HCT116 (cell line): ENCODE measurements around the gene PAX6. TPM values are rescaled to one million over a fixed set of nuclear protein-coding genes. Genes with fewer than 3 reads are reported as not detected.

Experiments
- ATAC-seq: fragments of 200-7000 bp; cut with Tn5 transposase; 2 replicates; pipeline ENCODE4 v1.9.1; 2020; ENCODE audit warnings: mild to moderate bottlenecking, moderate library complexity
- BruUV-seq: library from RNA; stranded (reverse); fragments of 400-500 nt; replicated peaks from 2 replicates; lab custom pipeline; 2021; lab: Mats Ljungman, UMichigan
- CTCF ChIA-PET: fragments of 300-600 bp; sonication (Branson Sonifier 250); formaldehyde crosslinking; loops from one replicate; lab custom pipeline; 2021; ENCODE audit warnings: antibody characterized with exemption; lab: Charles Lee
- POLR2A ChIA-PET: fragments of 300-600, 350-600 bp; sonication (Branson Sonifier 250); formaldehyde crosslinking; loops from one replicate; lab custom pipeline; 2021; ENCODE audit warnings: antibody characterized with exemption; lab: Charles Lee
- RAD21 ChIA-PET, 2 experiments: fragments of 300-600 bp; sonication (Branson Sonifier 250); formaldehyde crosslinking; loops; one replicate each; lab custom pipeline; 2023; ENCODE audit warnings: low total read pairs in 2 of 2; ENCODE audit not compliant: uncharacterized antibody in 2 of 2, unreplicated experiment in 2 of 2, low non-redundant PET in 1 of 2; lab: Charles Lee
- DNase-seq: peaks from one replicate; pipeline ENCODE4 v3.0.0-alpha.2; 2010; ENCODE audit warnings: low read depth, low spot score
- H2AFZ ChIP-seq: fragments of 200-600 bp; shearing (Covaris generic), sonication (generic); 2 replicates; pipeline ENCODE4 v1.6.1; 2017; ENCODE audit warnings: low read depth, mixed run types, mixed read lengths, antibody characterized with exemption, low read length; ENCODE audit not compliant: poor library complexity, severe bottlenecking
- H3K27ac ChIP-seq: 2 replicates; pipeline ENCODE4 v1.5.1; 2012; ENCODE audit warnings: low read depth, low read length
- H3K27me3 ChIP-seq: fragments of 200-600 bp; sonication (generic); 2 replicates; pipeline ENCODE4 v1.6.1; 2016; ENCODE audit warnings: mixed run types, low read length, mixed read lengths; ENCODE audit not compliant: insufficient read depth
- H3K36me3 ChIP-seq, 2 experiments: fragments of 200-500 bp in 1 of 2; fragments of 200-600 bp in 1 of 2; sonication (Bioruptor generic) in 1 of 2; sonication (generic) in 1 of 2; 2 replicates each; pipeline versions ENCODE4 v1.5.1 to v1.6.1; 2014 to 2016; ENCODE audit warnings: low read length in 2 of 2, inconsistent platforms in 1 of 2, mixed read lengths in 1 of 2, mixed run types in 1 of 2; ENCODE audit not compliant: insufficient read depth in 2 of 2, control insufficient read depth in 1 of 2
- H3K4me1 ChIP-seq, 2 experiments: fragments of 200-600 bp in 1 of 2; sonication (generic) in 1 of 2; 2 replicates each; pipeline versions ENCODE4 v1.5.1 to v1.6.1; 2012 to 2017; ENCODE audit warnings: low read length in 2 of 2, inconsistent platforms in 1 of 2, mild to moderate bottlenecking in 1 of 2, mixed read lengths in 1 of 2, mixed run types in 1 of 2, moderate library complexity in 1 of 2; ENCODE audit not compliant: insufficient read depth in 2 of 2, control insufficient read depth in 1 of 2
- H3K4me2 ChIP-seq: fragments of 200-600 bp; sonication (generic); 2 replicates; pipeline ENCODE4 v1.6.1; 2017; ENCODE audit warnings: mixed run types, low read length, mixed read lengths
- H3K4me3 ChIP-seq, 2 experiments: fragments of 200-600 bp in 1 of 2; sonication (generic) in 1 of 2; replicated peaks in 1 of 2; 2 replicates each; pipeline ENCODE4 v1.5.1; 2011 to 2016; ENCODE audit warnings: low read length in 2 of 2, control low read depth in 1 of 2, low read depth in 1 of 2, mild to moderate bottlenecking in 1 of 2, mixed read lengths in 1 of 2, mixed run types in 1 of 2
- H3K79me2 ChIP-seq: fragments of 200-600 bp; sonication (generic); 2 replicates; pipeline ENCODE4 v1.6.1; 2017; ENCODE audit warnings: mild to moderate bottlenecking, mixed run types, low read length, moderate library complexity, mixed read lengths; ENCODE audit not compliant: insufficient read depth
- H3K9ac ChIP-seq: fragments of 200-600 bp; sonication (generic); 2 replicates; pipeline ENCODE4 v1.6.1; 2016; ENCODE audit warnings: low read length, mixed read lengths
- H3K9me2 ChIP-seq: fragments of 200-600 bp; sonication (generic), shearing (Covaris generic); 2 replicates; pipeline ENCODE4 v1.6.1; 2017; ENCODE audit warnings: mixed run types, mild to moderate bottlenecking, moderate library complexity; ENCODE audit not compliant: insufficient read depth
- H3K9me3 ChIP-seq, 2 experiments: fragments of 200-500 bp in 1 of 2; fragments of 200-600 bp in 1 of 2; sonication (Bioruptor generic) in 1 of 2; sonication (generic) in 1 of 2; 2 replicates each; pipeline ENCODE4 v1.6.1; 2014 to 2017; ENCODE audit warnings: low read length in 2 of 2, mixed read lengths in 2 of 2, inconsistent platforms in 1 of 2, low read depth in 1 of 2, mild to moderate bottlenecking in 1 of 2, mixed run types in 1 of 2, moderate library complexity in 1 of 2; ENCODE audit not compliant: control insufficient read depth in 1 of 2, insufficient read depth in 1 of 2
- H4K20me1 ChIP-seq: fragments of 200-600 bp; sonication (generic), shearing (Covaris generic); 2 replicates; pipeline ENCODE4 v1.6.1; 2017; ENCODE audit warnings: mixed run types, mild to moderate bottlenecking, moderate library complexity; ENCODE audit not compliant: insufficient read depth
- CEBPB ChIP-seq: IDR thresholded peaks from 2 replicates; pipeline ENCODE4 v1.6.1; 2012; ENCODE audit warnings: low read depth
- EGR1 ChIP-seq: IDR thresholded peaks from 2 replicates; pipeline ENCODE4 v1.6.1; 2012; ENCODE audit warnings: low read depth
- ELF1 ChIP-seq: IDR thresholded peaks from 2 replicates; pipeline ENCODE4 v1.6.1; 2012; ENCODE audit warnings: low read depth, borderline replicate concordance
- EZH2phosphoT487 ChIP-seq: fragments of 200-600 bp; IDR thresholded peaks from 2 replicates; pipeline ENCODE4 v1.6.1; 2018; ENCODE audit warnings: antibody characterized with exemption, borderline replicate concordance
- FOSL1 ChIP-seq: IDR thresholded peaks from 2 replicates; pipeline ENCODE4 v1.6.1; 2012; ENCODE audit warnings: low read depth
- JUND ChIP-seq: IDR thresholded peaks from 2 replicates; pipeline ENCODE4 v1.6.1; 2012
- POLR2A ChIP-seq: IDR thresholded peaks from 2 replicates; pipeline ENCODE4 v1.7.0; 2011; ENCODE audit warnings: borderline replicate concordance; ENCODE audit not compliant: insufficient read depth, insufficient read length; ENCODE audit errors: extremely low read depth
- POLR2AphosphoS5 ChIP-seq: IDR thresholded peaks from 2 replicates; pipeline ENCODE4 v1.6.1; 2011; ENCODE audit warnings: mild to moderate bottlenecking, low read depth, low read length, moderate library complexity
- RAD21 ChIP-seq: IDR thresholded peaks from 2 replicates; pipeline ENCODE4 v1.6.1; 2012; ENCODE audit warnings: low read depth, mild to moderate bottlenecking
- SIN3A ChIP-seq: IDR thresholded peaks from 2 replicates; pipeline ENCODE4 v1.6.1; 2012; ENCODE audit warnings: low read depth
- SRF ChIP-seq: IDR thresholded peaks from 2 replicates; pipeline ENCODE4 v1.6.1; 2012; ENCODE audit warnings: low read depth
- TCF7L2 ChIP-seq: IDR thresholded peaks from 2 replicates; pipeline ENCODE4 v1.7.0; 2011; ENCODE audit warnings: borderline replicate concordance, inconsistent platforms; ENCODE audit not compliant: insufficient read depth, insufficient read length; ENCODE audit errors: extremely low read depth
- YY1 ChIP-seq: IDR thresholded peaks from 2 replicates; pipeline ENCODE4 v1.6.1; 2011; ENCODE audit warnings: low read length, low read depth, moderate library complexity, mild to moderate bottlenecking; ENCODE audit not compliant: insufficient replicate concordance; ENCODE audit errors: extremely low read depth
- ZFX ChIP-seq: fragments of 450-650 bp; IDR thresholded peaks from 2 replicates; pipeline ENCODE4 v1.6.1; 2017
- ZNF274 ChIP-seq: fragments of 200-500 bp; sonication (Bioruptor generic); IDR thresholded peaks from 2 replicates; pipeline ENCODE4 v1.6.1; 2014; ENCODE audit warnings: mild to moderate bottlenecking, low read depth, low read length, inconsistent platforms
- intact Hi-C: fragments of 100-400 bp; cut with micrococcal nuclease; formaldehyde crosslinking; loops from 2 replicates; pipeline ENCODE4 v1.10.0; 2022
- total RNA-seq: library from RNA; stranded (reverse); gene quantifications from one replicate; pipeline ENCODE4 v1.2.1, GENCODE V29; 2021; ENCODE audit not compliant: unreplicated experiment
- TF ChIP-seq, protein P1 (sequence below): IDR thresholded peaks from 2 replicates; pipeline ENCODE4 v1.6.1; 2012
- TF ChIP-seq, protein P2 (sequence below): IDR thresholded peaks from 2 replicates; pipeline ENCODE4 v1.6.1; 2012
- TF ChIP-seq, protein P3 (sequence below), 3 experiments: fragments of 200-600 bp in 1 of 3; sonication (generic) in 1 of 3; IDR thresholded peaks in 2 of 3; conservative IDR thresholded peaks in 1 of 3; 2 replicates each; pipeline ENCODE4 v1.5.1; 2012 to 2017; ENCODE audit warnings: low read depth in 2 of 3, low read length in 2 of 3, antibody characterized with exemption in 1 of 3, borderline replicate concordance in 1 of 3, control low read depth in 1 of 3, mild to moderate bottlenecking in 1 of 3, mixed read lengths in 1 of 3, mixed run types in 1 of 3, moderate library complexity in 1 of 3; ENCODE audit not compliant: insufficient read depth in 1 of 3
- TF ChIP-seq, protein P4 (sequence below): IDR thresholded peaks from 2 replicates; pipeline ENCODE4 v1.6.1; 2012; ENCODE audit warnings: low read depth
- TF ChIP-seq, protein P5 (sequence below): IDR thresholded peaks from 2 replicates; pipeline ENCODE4 v1.6.1; 2011; ENCODE audit warnings: mild to moderate bottlenecking, low read length, moderate library complexity; ENCODE audit not compliant: insufficient replicate concordance; ENCODE audit errors: extremely low read depth

The PAX6 gene
- total RNA-seq, 1 experiment from 2014 or later: 5.3 TPM

DNA sequence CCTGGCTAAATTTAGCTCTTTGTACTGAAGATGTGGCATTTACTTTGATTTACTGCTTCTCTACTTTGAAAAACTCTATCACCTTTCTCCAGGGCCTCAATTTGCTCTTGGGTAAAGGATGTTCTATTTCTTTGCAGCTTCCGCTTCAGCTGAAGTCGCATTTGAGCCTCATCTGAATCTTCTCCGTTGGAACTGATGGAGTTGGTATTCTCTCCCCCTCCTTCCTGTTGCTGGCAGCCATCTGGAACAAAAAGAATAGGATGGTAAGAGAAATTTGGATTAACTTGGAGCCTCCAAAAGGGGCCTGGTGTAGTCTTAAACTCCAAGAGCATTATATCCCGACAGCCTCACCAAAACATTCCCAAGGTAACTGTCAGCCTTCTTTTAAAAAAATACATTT lies 16.6 kb downstream of the PAX6 start:
- no peak for ATAC-seq
- H3K9ac ChIP-seq: no peak overlapping the region
- ChIA-PET POLR2A (no interaction called here), CTCF (no interaction called here), RAD21 (no interaction called here)
- H3K27me3 ChIP-seq: no peaks in the 10 kb centered on the region
- H3K79me2 ChIP-seq: no peaks in the 10 kb centered on the region
- no peak overlapping the region for H3K27ac ChIP-seq
- no peak overlapping the region for H3K4me3 ChIP-seq
- H3K4me2 ChIP-seq: no peak overlapping the region
- no peaks in the 10 kb centered on the region for H3K4me1 ChIP-seq
- TF ChIP-seq FOSL1: no peak
- TF ChIP-seq, protein P1, sequence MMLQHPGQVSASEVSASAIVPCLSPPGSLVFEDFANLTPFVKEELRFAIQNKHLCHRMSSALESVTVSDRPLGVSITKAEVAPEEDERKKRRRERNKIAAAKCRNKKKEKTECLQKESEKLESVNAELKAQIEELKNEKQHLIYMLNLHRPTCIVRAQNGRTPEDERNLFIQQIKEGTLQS: no peak
- TF ChIP-seq ZNF274: no peak
- TF ChIP-seq SRF: no peak
- no peak for TF ChIP-seq JUND
- TF ChIP-seq, protein P2, sequence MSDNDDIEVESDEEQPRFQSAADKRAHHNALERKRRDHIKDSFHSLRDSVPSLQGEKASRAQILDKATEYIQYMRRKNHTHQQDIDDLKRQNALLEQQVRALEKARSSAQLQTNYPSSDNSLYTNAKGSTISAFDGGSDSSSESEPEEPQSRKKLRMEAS: no peak
- no peak for TF ChIP-seq SIN3A
- TF ChIP-seq POLR2AphosphoS5: no peak
- no peak for TF ChIP-seq YY1
- TF ChIP-seq EGR1: no peak
- TF ChIP-seq TCF7L2: no peak
- TF ChIP-seq EZH2phosphoT487: no peak
- TF ChIP-seq, protein P3, sequence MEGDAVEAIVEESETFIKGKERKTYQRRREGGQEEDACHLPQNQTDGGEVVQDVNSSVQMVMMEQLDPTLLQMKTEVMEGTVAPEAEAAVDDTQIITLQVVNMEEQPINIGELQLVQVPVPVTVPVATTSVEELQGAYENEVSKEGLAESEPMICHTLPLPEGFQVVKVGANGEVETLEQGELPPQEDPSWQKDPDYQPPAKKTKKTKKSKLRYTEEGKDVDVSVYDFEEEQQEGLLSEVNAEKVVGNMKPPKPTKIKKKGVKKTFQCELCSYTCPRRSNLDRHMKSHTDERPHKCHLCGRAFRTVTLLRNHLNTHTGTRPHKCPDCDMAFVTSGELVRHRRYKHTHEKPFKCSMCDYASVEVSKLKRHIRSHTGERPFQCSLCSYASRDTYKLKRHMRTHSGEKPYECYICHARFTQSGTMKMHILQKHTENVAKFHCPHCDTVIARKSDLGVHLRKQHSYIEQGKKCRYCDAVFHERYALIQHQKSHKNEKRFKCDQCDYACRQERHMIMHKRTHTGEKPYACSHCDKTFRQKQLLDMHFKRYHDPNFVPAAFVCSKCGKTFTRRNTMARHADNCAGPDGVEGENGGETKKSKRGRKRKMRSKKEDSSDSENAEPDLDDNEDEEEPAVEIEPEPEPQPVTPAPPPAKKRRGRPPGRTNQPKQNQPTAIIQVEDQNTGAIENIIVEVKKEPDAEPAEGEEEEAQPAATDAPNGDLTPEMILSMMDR (IDR thresholded peaks at IDR 0.05 in 2 of 3, conservative IDR thresholded peaks at IDR 0.05 in 1 of 3; ENCODE audit: borderline replicate concordance in 1 of 3, insufficient read depth in 1 of 3, low read depth in 2 of 3, low read length in 2 of 3): no peak
- TF ChIP-seq CEBPB: no peak
- no peak for TF ChIP-seq RAD21
- TF ChIP-seq, protein P4, sequence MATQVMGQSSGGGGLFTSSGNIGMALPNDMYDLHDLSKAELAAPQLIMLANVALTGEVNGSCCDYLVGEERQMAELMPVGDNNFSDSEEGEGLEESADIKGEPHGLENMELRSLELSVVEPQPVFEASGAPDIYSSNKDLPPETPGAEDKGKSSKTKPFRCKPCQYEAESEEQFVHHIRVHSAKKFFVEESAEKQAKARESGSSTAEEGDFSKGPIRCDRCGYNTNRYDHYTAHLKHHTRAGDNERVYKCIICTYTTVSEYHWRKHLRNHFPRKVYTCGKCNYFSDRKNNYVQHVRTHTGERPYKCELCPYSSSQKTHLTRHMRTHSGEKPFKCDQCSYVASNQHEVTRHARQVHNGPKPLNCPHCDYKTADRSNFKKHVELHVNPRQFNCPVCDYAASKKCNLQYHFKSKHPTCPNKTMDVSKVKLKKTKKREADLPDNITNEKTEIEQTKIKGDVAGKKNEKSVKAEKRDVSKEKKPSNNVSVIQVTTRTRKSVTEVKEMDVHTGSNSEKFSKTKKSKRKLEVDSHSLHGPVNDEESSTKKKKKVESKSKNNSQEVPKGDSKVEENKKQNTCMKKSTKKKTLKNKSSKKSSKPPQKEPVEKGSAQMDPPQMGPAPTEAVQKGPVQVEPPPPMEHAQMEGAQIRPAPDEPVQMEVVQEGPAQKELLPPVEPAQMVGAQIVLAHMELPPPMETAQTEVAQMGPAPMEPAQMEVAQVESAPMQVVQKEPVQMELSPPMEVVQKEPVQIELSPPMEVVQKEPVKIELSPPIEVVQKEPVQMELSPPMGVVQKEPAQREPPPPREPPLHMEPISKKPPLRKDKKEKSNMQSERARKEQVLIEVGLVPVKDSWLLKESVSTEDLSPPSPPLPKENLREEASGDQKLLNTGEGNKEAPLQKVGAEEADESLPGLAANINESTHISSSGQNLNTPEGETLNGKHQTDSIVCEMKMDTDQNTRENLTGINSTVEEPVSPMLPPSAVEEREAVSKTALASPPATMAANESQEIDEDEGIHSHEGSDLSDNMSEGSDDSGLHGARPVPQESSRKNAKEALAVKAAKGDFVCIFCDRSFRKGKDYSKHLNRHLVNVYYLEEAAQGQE: no peak
- no peak for TF ChIP-seq ELF1
- TF ChIP-seq, protein P5, sequence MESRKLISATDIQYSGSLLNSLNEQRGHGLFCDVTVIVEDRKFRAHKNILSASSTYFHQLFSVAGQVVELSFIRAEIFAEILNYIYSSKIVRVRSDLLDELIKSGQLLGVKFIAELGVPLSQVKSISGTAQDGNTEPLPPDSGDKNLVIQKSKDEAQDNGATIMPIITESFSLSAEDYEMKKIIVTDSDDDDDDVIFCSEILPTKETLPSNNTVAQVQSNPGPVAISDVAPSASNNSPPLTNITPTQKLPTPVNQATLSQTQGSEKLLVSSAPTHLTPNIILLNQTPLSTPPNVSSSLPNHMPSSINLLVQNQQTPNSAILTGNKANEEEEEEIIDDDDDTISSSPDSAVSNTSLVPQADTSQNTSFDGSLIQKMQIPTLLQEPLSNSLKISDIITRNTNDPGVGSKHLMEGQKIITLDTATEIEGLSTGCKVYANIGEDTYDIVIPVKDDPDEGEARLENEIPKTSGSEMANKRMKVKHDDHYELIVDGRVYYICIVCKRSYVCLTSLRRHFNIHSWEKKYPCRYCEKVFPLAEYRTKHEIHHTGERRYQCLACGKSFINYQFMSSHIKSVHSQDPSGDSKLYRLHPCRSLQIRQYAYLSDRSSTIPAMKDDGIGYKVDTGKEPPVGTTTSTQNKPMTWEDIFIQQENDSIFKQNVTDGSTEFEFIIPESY: no peak
- TF ChIP-seq ZFX: no peak
- no peak for TF ChIP-seq POLR2A
- no TSS peak for BruUV-seq
- no peaks in the 10 kb centered on the region for H3K9me2 ChIP-seq
- no peaks in the 10 kb centered on the region for H3K9me3 ChIP-seq
- H3K36me3 ChIP-seq: no peaks in the 10 kb centered on the region
- no peaks in the 10 kb centered on the region for H4K20me1 ChIP-seq
- intact Hi-C loops: no loop called here
- no peak for DNase-seq
- no peak overlapping the region for H2AFZ ChIP-seq
